ENCODE measurements around the gene KDM2A.
A peak's percentile ranks its signal among the peaks of the same experiment; 100 is the strongest.
"Not testable (repeated sequence)": the region's sequence is repeated elsewhere in the genome, so short reads cannot be mapped to it uniquely, and the experiment has no call there.

KDM2A gene

GRCh38 chr11:67260885-67261639, 142.0 kb downstream of the KDM2A start:
- not testable (repeated sequence) for DNase-seq (ENCODE audit: low read depth, low spot score)

- no peak for DNase-seq (ENCODE audit: low read depth, low spot score)
Observed at GRCh38 chr11:67261640-67261945, 142.5 kb downstream of the KDM2A start.

- DNase-seq (ENCODE audit: low read depth, low spot score), result no peak
Observed at GRCh38 chr11:67261946-67262681, 143.1 kb downstream of the KDM2A start.

GRCh38 chr11:67262731-67263675, 143.9 kb downstream of the KDM2A start:
- DNase-seq (ENCODE audit: low read depth, low spot score), result no peak

- no peak for DNase-seq (ENCODE audit: low read depth, low spot score)
Observed at GRCh38 chr11:67264260-67264659, 145.2 kb downstream of the KDM2A start.

GRCh38 chr11:67264877-67265632, 146.0 kb downstream of the KDM2A start:
- DNase-seq (ENCODE audit: low read depth, low spot score), result no peak

GRCh38 chr11:67265633-67266448, 146.8 kb downstream of the KDM2A start:
- peak; percentile 52 for DNase-seq (ENCODE audit: low read depth, low spot score)

- no peak for DNase-seq (ENCODE audit: low read depth, low spot score)
Observed at GRCh38 chr11:67266449-67267187, 147.6 kb downstream of the KDM2A start, which contains the start of gene GRK2. Gene GRK2, plus strand, starts transcription at chr11:67266473. Its CDS starts 227 bp downstream, at chr11:67266700.

- DNase-seq (ENCODE audit: low read depth, low spot score), result no peak
Observed at GRCh38 chr11:67267188-67268080, 148.4 kb downstream of the KDM2A start.

GRCh38 chr11:67268081-67268961, 149.3 kb downstream of the KDM2A start:
- no peak for DNase-seq (ENCODE audit: low read depth, low spot score)

GRCh38 chr11:67268962-67269268, 149.9 kb downstream of the KDM2A start:
- DNase-seq (ENCODE audit: low read depth, low spot score), result no peak

GRCh38 chr11:67269401-67270255, 150.6 kb downstream of the KDM2A start:
- no peak for DNase-seq (ENCODE audit: low read depth, low spot score)

GRCh38 chr11:67270256-67271204, 151.5 kb downstream of the KDM2A start:
- DNase-seq (ENCODE audit: low read depth, low spot score), result no peak

GRCh38 chr11:67271205-67271540, 152.1 kb downstream of the KDM2A start:
- no peak for DNase-seq (ENCODE audit: low read depth, low spot score)

- no peak for DNase-seq (ENCODE audit: low read depth, low spot score)
Observed at GRCh38 chr11:67271541-67272284, 152.7 kb downstream of the KDM2A start.

Data from activated naive CD8-positive, alpha-beta T cell treated with anti-CD3 and anti-CD28 coated beads, Interleukin-2, amount 50 U/mL, for 16 hours (primary cell).